HG03457 (cell line): ENCODE data around the gene FAM204A.

ENCODE experiments used
- ATAC-seq: cut with Tn5 transposase; IDR thresholded peaks from one replicate; pipeline ENCODE4 v1.9.1; 2021; ENCODE audit warnings: moderate number of reproducible peaks; ENCODE audit not compliant: unreplicated experiment

FAM204A gene

DNA sequence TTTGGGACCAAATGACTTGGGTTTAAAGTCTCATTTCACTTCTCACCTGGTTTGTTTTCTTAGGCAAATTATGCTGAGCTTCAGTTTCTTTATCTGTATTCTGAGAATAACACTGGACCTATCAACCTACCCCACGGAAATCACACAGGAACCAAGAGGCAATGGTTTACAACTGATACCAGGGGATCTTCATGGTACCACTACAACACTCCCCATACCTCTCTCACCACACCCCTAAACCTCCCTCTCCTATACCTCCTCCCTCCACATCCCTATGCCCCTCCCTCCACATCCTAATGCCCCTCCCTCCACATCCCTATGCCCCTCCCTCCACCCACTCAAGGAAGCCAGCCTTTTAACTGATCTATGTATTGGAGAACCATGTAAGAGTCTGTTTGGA is 9.9 kb downstream of the FAM204A start:
- peak; percentile 54 for ATAC-seq

DNA sequence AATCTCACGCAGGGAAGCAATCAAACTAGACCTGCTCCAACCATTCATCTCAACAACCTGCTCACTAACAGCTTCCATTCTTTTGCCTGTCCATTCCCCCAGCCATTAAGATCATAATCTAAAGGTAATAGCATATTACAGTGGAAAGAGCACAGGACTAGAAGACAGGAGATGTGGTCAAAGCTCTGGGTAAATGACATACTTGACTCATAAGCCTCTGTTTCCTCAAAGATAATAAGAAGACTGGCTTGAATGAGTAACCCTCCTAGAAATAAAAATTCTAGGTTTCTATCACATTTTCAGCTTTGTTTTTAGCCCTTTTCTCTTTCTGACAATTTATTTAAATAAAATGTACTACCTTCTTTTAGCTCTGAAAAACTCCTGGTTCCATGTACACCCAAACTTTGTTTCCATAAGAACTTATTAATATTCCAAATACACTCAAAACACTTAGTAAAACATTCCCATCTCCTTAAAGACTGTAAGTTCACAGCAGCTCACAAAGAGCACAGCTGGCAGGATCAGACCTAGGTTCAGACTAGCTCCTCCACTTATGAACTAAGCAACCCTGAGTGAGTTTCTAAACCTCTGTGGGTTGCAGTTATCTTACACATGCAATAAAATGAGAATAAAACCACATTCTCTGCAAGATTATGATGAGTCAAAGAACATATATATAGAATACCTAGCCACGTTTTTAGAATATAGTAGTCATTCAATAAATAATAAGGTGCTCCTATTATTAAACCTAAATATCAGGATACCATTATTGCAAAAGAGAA is 11.6 kb downstream of the FAM204A start:
- ATAC-seq = no peak

DNA sequence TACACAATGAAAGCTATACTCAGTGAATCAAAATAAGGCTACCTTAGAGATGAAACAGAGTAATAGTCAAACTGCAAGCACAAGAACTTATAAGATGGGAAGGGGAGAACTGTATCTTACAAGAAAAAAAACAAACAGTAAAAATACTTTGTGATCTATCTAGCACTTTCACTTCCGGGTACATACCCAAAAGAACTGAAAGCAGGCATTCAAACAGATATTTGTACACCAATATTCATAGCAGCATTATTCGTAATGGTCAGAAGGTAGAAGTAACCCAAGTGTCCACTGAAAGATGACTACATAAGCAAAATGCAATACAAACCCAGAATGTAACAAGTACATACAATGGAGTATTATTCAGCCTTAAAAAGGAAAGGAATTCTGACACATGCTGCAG is 18.0 kb downstream of the FAM204A start:
- no peak for ATAC-seq

- no peak for ATAC-seq
Observed at GRCh38 chr10:118321724-118322575, 20.2 kb downstream of the FAM204A start.

DNA sequence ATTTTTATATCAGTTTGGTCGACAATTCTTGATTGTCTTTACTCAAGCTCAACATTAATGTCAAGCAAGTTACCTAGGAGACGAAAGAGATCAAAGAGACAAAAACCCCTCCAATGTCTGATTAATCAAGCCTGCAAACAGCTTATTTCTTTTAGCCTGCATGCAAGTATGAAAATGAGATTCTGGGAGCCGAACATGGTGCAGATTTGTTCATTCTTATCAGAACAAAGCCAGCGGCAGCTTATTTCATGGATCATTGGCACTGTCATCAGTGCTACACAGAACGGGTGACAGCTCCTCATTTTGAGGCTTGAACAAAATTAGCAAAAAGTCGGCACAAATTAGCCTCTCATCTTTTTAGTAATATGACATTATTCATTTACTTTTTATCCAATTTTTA is 26.5 kb downstream of the FAM204A start:
- no peak for ATAC-seq

- ATAC-seq = no peak
Observed at GRCh38 chr10:118314882-118315281, 27.2 kb downstream of the FAM204A start.

- ATAC-seq = no peak
Observed at GRCh38 chr10:118311505-118311904, 30.6 kb downstream of the FAM204A start.

DNA sequence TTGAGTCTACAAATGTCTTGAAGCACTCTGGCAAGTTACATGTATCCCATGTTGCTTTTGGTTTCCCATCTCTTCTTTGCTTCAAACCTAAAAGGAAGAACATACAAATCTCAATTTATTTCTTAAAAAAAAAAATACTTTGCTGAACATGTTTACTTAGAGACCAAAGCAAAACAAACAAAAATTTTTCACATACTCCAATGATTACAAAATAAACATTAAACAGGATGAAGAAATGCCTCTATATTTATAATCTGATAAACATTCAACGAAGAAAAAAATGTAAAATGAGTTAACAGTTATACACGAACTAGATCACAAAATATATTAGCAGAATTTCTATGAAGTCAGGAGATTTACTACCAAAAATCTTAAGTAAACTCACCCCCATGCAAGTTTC is 31.3 kb downstream of the FAM204A start:
- ATAC-seq = no peak

DNA sequence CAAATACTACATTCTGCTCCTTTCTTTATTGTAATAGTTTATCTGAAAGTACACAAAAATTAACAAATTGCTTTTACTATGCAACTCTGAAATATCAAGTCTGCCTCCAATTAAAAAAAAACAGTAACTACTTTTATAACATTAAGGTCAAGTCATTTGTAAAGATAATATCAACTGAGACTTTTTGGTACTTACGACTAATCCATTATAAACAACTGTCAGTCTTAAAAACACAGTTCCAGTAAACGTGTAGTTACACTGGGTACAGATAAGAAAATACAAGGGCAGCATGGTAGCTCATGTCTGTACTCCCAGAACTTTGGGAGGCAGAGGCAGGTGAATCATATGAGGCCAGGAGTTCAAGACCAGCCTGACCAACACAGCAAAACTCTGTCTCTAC is 32.2 kb downstream of the FAM204A start:
- no peak for ATAC-seq

DNA sequence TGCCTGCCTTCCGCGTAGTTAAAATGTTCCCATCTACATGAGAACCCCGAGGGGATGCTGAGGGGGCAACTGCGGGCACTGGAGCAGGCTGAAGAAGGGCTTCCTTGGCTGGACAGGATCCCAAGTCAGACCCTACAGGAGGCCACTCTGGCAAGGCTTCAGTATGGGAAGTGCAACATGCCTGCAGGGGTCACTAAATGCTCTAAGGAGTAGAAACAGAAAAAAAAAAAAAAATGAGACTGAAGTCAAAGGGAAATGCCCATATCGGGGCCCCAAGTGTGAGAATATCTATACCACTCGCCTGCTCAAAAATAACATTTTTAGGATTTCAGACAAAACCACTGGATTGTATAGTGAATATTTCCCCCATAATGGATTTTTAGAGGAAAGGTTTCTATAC is 33.5 kb downstream of the FAM204A start:
- no peak for ATAC-seq

DNA sequence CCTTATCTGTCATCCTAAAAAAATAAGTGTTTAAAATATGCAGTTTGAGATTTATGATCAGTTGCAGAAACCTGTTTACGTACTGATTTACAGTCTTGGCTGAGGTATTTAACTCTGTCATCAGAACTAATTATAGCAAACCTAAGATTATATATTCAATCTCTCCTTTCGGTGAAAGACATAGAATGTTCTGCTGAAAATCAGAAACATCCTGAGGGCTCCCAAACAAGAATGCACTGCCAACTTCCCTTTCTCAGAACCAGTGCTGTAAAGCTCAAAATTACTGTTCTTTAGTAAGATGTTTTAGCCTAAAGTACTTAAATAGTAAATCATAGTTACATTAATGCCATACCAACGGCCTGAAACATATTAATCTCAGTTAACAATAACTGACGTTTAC is 34.3 kb downstream of the FAM204A start:
- ATAC-seq = no peak

DNA sequence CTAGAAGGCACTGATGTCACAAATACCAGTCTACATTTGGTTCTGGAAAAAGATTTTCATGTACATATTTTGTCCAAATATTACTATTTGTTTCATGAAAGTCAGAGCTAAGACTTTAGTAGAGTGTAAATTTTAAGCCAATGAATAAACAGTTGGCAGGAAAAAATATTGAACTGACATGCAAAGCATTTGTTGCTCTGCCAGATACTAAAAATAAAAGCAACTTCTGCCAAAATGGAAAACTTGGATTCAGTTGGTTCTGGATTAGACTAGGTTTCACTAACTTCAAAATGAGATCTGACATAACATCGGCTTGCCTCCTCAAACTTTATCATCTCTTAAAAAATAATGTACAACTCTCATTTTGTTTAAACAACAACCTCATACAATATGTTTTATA is 34.9 kb downstream of the FAM204A start:
- ATAC-seq = no peak

- ATAC-seq = no peak
Observed at GRCh38 chr10:118305730-118306129, 36.4 kb downstream of the FAM204A start.

DNA sequence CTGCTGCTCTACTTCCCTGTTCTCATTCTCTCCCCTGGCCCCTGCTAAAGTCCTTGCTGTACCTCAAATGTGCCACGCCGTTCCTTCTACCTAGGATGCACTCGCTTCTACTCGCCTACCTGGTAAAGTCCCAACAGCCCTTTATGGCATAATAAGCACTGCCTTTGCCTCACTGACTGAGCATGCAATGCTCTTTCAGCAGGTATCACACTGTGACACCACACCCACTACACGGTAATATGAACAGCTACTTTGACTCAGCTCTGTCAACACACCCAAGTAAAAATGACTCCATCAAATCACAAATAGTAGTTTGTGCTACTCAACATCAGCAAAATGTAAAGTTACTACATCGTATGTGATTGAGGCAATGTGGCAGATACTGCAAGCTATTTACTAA is 37.6 kb downstream of the FAM204A start:
- no peak for ATAC-seq

GRCh38 chr10:118301211-118301610 is 40.9 kb downstream of the FAM204A start:
- no peak for ATAC-seq

DNA sequence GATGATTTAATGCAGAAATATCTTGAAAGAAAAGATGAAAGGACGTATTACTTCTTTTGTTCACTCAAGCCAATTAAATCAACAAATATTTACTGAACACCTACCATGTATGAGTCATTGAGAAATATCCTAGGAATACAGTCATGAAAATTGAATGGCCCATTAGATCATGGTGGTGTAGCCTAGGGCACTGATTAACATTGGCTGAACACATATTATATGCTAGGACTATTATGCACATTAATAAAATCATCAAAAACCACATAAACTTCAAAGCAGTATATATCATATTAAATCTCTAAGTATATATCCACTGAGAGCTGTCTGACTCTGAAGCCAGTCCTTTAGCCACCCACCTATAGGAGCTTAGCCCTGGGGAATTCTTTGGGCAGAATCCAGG is 41.8 kb downstream of the FAM204A start:
- ATAC-seq = no peak

GRCh38 chr10:118298787-118299186 is 43.3 kb downstream of the FAM204A start:
- ATAC-seq = no peak

DNA sequence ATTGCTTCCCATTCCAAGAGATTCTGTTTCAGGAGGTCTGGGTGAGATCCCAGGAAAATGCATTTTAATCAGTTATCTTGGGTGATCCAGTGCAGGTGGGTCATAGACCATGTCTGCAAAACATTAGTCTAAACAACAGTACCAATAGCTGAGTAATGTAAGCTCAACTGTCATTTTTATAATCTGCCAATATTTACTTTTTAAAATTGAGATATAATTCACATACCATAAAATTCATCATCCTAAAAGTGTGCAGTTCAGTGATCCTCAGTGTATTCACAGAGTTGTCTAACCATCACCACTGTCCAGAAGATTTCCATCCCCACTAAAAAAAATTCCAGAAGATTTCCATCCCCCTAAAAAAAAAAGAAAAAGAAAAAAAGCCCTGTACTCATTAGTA is 51.0 kb downstream of the FAM204A start:
- no peak for ATAC-seq

GRCh38 chr10:118290471-118290995 is 51.6 kb downstream of the FAM204A start:
- no peak for ATAC-seq

GRCh38 chr10:118287076-118287806 is 54.9 kb downstream of the FAM204A start:
- ATAC-seq = no peak
